ENCODE data around the gene TMUB1.

GRCh38 chr7:151089893-151090730, 6.8 kb upstream of the TMUB1 start:
- TF ChIP-seq POLR2AphosphoS2 (conservative IDR thresholded peaks at IDR 0.05; ENCODE audit: low read length) (no peak), MYC (IDR thresholded peaks at IDR 0.05; ENCODE audit: borderline replicate concordance, low read length) (no peak), CTCF (IDR thresholded peaks at IDR 0.05) (no peak), NFE2L2 (conservative IDR thresholded peaks at IDR 0.05; ENCODE audit: low read length) (no peak), POLR2A (IDR thresholded peaks at IDR 0.05; ENCODE audit: low read length) (no peak), CBX2 (IDR thresholded peaks at IDR 0.05; ENCODE audit: borderline replicate concordance, low read depth) (no peak), NR3C1 (IDR thresholded peaks at IDR 0.05) (no peak), BHLHE40 (IDR thresholded peaks at IDR 0.05; ENCODE audit: low read depth, low read length) (no peak), HDAC2 (IDR thresholded peaks at IDR 0.05) (no peak)
- TF ChIP-seq, protein P1, sequence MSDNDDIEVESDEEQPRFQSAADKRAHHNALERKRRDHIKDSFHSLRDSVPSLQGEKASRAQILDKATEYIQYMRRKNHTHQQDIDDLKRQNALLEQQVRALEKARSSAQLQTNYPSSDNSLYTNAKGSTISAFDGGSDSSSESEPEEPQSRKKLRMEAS (IDR thresholded peaks at IDR 0.05) = no peak
